HEK293 (cell line): ENCODE data around the gene TEX38.
"Not testable (repeated sequence)": the region's sequence is repeated elsewhere in the genome, so short reads cannot be mapped to it uniquely, and the experiment has no call there.

ENCODE experiments used
- CTCF ChIP-seq: fragments of 450-650 bp; formaldehyde crosslinking; IDR thresholded peaks from 2 replicates; pipeline ENCODE4 v1.5.1; 2016; ENCODE audit warnings: missing biosample characterization, missing genetic modification characterization
- GLI4 ChIP-seq: fragments of 450-650 bp; formaldehyde crosslinking; IDR thresholded peaks from 2 replicates; pipeline ENCODE4 v1.5.1; 2016; ENCODE audit warnings: missing biosample characterization, missing genetic modification characterization
- MEIS1 ChIP-seq: sonication (generic); formaldehyde crosslinking; IDR thresholded peaks from 2 replicates; pipeline ENCODE4 v1.8.1; 2022; ENCODE audit warnings: missing genetic modification reagents, mild to moderate bottlenecking, borderline replicate concordance
- PRDM10 ChIP-seq: fragments of 450-650 bp; formaldehyde crosslinking; IDR thresholded peaks from 2 replicates; pipeline ENCODE4 v1.5.1; 2016; ENCODE audit warnings: missing biosample characterization, missing genetic modification characterization
- REST ChIP-seq: fragments of 450-650 bp; formaldehyde crosslinking; IDR thresholded peaks from 2 replicates; pipeline ENCODE4 v1.5.1; 2016; ENCODE audit warnings: missing biosample characterization, missing genetic modification characterization
- SALL2 ChIP-seq: fragments of 450-650 bp; formaldehyde crosslinking; IDR thresholded peaks from 2 replicates; pipeline ENCODE4 v1.5.0; 2017; ENCODE audit warnings: missing biosample characterization, mild to moderate bottlenecking, missing genetic modification characterization, borderline replicate concordance
- ZBTB26 ChIP-seq: fragments of 450-650 bp; formaldehyde crosslinking; optimal IDR thresholded peaks from 2 replicates; pipeline ENCODE3; 2016; ENCODE audit warnings: missing biosample characterization, mild to moderate bottlenecking, missing genetic modification characterization
- ZBTB7A ChIP-seq: fragments of 450-650 bp; formaldehyde crosslinking; IDR thresholded peaks from 2 replicates; pipeline ENCODE4 v1.5.1; 2016; ENCODE audit warnings: low read depth, missing biosample characterization, missing genetic modification characterization
- ZNF16 ChIP-seq: fragments of 450-650 bp; formaldehyde crosslinking; IDR thresholded peaks from 2 replicates; pipeline ENCODE4 v1.5.1; 2016; ENCODE audit warnings: low read depth, missing biosample characterization, missing genetic modification characterization
- ZNF48 ChIP-seq: fragments of 450-650 bp; formaldehyde crosslinking; IDR thresholded peaks from 2 replicates; pipeline ENCODE4 v1.5.1; 2016; ENCODE audit warnings: missing biosample characterization, missing genetic modification characterization
- ZNF626 ChIP-seq: fragments of 450-650 bp; sonication (Bioruptor Pico); formaldehyde crosslinking; IDR thresholded peaks from 2 replicates; pipeline ENCODE4 v1.5.1; 2018; ENCODE audit warnings: missing biosample characterization, missing genetic modification characterization, inconsistent platforms
- ZNF664 ChIP-seq: fragments of 450-650 bp; formaldehyde crosslinking; IDR thresholded peaks from 2 replicates; pipeline ENCODE4 v1.5.1; 2016; ENCODE audit warnings: missing biosample characterization, missing genetic modification characterization

GRCh38 chr1:46660116-46660515, 11.5 kb upstream of the TEX38 start:
- not testable (repeated sequence) for TF ChIP-seq CTCF; GLI4; SALL2 (tag by site-specific recombination); ZBTB26 (tag by site-specific recombination); ZNF626; ZNF16 (tag by site-specific recombination); ZBTB7A (tag by site-specific recombination); MEIS1 (CRISPR knock-in tag); ZNF664 (tag by site-specific recombination); REST (tag by site-specific recombination); PRDM10 (tag by site-specific recombination); ZNF48 (tag by site-specific recombination)
